LNCaP clone FGC (cell line): ENCODE measurements around the gene NTSR2.

ENCODE experiments used
- DNase-seq: peaks from one replicate; pipeline ENCODE4 v3.0.0-alpha.2; 2011; ENCODE audit warnings: low read depth
- H3K4me3 ChIP-seq: 2 replicates; pipeline ENCODE4 v1.5.1; 2011; ENCODE audit warnings: mild to moderate bottlenecking, low read depth, low read length, control low read depth
- CTCF ChIP-seq: IDR thresholded peaks from 2 replicates; pipeline ENCODE4 v1.5.1; 2012; ENCODE audit warnings: mild to moderate bottlenecking; ENCODE audit not compliant: control insufficient read depth, insufficient read depth; ENCODE audit errors: extremely low read depth

The NTSR2 gene

DNA sequence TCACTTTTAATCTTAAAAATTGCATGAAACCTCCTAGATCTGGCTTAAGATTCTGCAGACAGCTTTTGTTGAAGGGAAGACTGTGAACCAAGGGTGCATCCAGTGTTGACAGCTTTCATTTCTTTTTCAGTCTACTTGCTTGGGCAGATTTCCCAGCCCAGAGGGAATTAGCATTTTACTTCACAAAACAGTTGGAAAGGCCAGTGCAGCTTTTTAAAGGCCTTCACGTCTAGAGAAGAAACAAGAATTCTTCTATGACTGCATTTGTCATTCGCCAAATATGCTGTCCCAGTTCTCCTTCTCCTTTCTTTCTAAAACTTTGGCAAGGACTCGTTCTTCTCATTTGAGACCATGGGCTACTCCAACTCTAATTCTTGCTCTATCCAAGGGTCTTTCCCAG is 17.4 kb downstream of the NTSR2 start:
- DNase-seq, result no peak
- no peak for TF ChIP-seq CTCF
- no peak overlapping the region for H3K4me3 ChIP-seq

DNA sequence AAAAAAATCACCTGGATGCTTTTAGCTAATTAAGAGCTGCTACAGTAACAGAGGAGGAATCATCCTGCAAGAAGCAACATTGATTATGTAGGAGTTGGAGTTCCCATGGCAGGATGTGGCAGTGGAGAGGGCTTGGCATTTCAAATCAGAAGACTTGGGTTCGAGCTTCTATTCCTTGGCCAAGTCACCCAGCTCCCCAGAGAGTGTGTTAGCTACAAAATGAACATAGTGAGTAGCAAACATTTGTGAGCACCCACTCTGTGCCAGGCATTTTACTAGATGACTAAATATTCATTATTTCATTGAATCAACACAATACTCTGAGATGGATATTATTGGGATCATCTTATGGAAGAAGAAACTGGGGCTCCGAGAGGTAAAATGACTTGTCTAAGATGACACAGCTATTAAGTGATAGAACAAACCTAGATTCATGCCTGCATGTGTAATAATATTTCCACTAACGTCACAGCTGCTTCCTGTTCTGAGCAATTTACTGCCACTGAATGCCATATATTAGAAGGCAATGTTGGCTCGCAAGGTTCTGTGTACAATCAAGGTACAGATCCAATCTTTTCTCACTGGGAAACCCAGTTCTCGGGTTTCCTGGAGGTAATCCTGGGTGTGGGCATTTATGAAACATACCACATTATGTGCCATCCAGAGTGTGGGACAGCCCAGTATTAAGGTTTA is 18.0 kb downstream of the NTSR2 start:
- no peak for TF ChIP-seq CTCF
- H3K4me3 ChIP-seq, result no peak overlapping the region
- DNase-seq, result no peak

GRCh38 chr2:11649093-11649492 is 20.9 kb downstream of the NTSR2 start:
- no peak for TF ChIP-seq CTCF
- no peak for DNase-seq
- H3K4me3 ChIP-seq, result no peak overlapping the region

- DNase-seq, result no peak
- H3K4me3 ChIP-seq, result no peak overlapping the region
- peak; percentile 41; the same call in 1 of the 2 replicates for TF ChIP-seq CTCF
Observed at GRCh38 chr2:11647834-11648600, 22.0 kb downstream of the NTSR2 start.

GRCh38 chr2:11646530-11646929 is 23.5 kb downstream of the NTSR2 start:
- TF ChIP-seq CTCF, result no peak
- no peak for DNase-seq
- no peak overlapping the region for H3K4me3 ChIP-seq

DNA sequence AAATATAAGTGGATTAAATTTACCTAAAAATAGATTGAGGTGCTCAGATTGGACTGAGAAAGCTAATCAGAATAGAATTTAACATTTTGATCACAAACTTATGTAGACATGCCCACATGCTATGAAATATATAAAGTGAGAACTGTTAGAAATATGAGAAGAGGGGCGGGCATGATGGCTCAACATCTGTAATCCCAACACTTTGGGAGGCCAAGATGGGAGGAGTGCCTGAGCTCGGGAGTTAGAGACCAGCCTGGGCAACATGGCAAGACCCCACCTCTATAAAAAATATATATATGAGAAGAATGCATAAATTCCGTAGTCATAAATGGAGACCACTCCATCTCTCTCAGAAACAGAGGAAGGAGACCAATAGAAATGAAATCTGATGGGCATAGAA is 25.7 kb downstream of the NTSR2 start:
- no peak for DNase-seq
- TF ChIP-seq CTCF, result no peak
- H3K4me3 ChIP-seq, result no peak overlapping the region
